ENCODE measurements around the gene CAMTA1.

Gene CAMTA1

GRCh38 chr1:7301664-7301981, 516.4 kb downstream of the CAMTA1 start:
- H3K9me3 ChIP-seq (ENCODE audit: control insufficient read depth, low read length) = no peaks in the 10 kb centered on the region
- H3K27ac ChIP-seq (ENCODE audit: insufficient read depth, low read depth, low read length, poor library complexity, severe bottlenecking) = no peak overlapping the region
- H3K4me3 ChIP-seq (ENCODE audit: insufficient read depth, low read depth, low read length) = no peak overlapping the region
- H3K27me3 ChIP-seq (ENCODE audit: control insufficient read depth, insufficient read depth, low read length, poor library complexity, severe bottlenecking) = no peaks in the 10 kb centered on the region
- H3K4me1 ChIP-seq (ENCODE audit: control insufficient read depth, insufficient read depth, low read length) = peaks cover 7% of the 10 kb centered on the region
- no peaks in the 10 kb centered on the region for H3K36me3 ChIP-seq (ENCODE audit: control insufficient read depth, insufficient read depth, low read length)
- 81 to 86% methylated on average over 7 of the region's 7 CpGs for WGBS, 2 experiments

GRCh38 chr1:7302126-7302525, 516.9 kb downstream of the CAMTA1 start:
- Histone ChIP-seq H3K27me3 (ENCODE audit: control insufficient read depth, insufficient read depth, low read length, poor library complexity, severe bottlenecking) (no peaks in the 10 kb centered on the region), H3K4me1 (ENCODE audit: control insufficient read depth, insufficient read depth, low read length) (peaks cover 7% of the 10 kb centered on the region), H3K36me3 (ENCODE audit: control insufficient read depth, insufficient read depth, low read length) (no peaks in the 10 kb centered on the region), H3K27ac (ENCODE audit: insufficient read depth, low read depth, low read length, poor library complexity, severe bottlenecking) (no peak overlapping the region), H3K4me3 (ENCODE audit: insufficient read depth, low read depth, low read length) (no peak overlapping the region), H3K9me3 (ENCODE audit: control insufficient read depth, low read length) (no peaks in the 10 kb centered on the region)
- 84 to 94% methylated on average over 6 of the region's 6 CpGs for WGBS, 2 experiments

- Histone ChIP-seq H3K27ac (ENCODE audit: insufficient read depth, low read depth, low read length, poor library complexity, severe bottlenecking) (no peak overlapping the region), H3K4me3 (ENCODE audit: insufficient read depth, low read depth, low read length) (no peak overlapping the region), H3K4me1 (ENCODE audit: control insufficient read depth, insufficient read depth, low read length) (peaks cover 7% of the 10 kb centered on the region), H3K27me3 (ENCODE audit: control insufficient read depth, insufficient read depth, low read length, poor library complexity, severe bottlenecking) (no peaks in the 10 kb centered on the region), H3K9me3 (ENCODE audit: control insufficient read depth, low read length) (no peaks in the 10 kb centered on the region), H3K36me3 (ENCODE audit: control insufficient read depth, insufficient read depth, low read length) (no peaks in the 10 kb centered on the region)
- 86 to 94% methylated on average over 5 of the region's 5 CpGs for WGBS, 2 experiments
These were observed 517.6 kb downstream of the CAMTA1 start for GRCh38 chr1:7302873-7303272.

- H3K27me3 ChIP-seq (ENCODE audit: control insufficient read depth, insufficient read depth, low read length, poor library complexity, severe bottlenecking) = no peaks in the 10 kb centered on the region
- peaks cover 7% of the 10 kb centered on the region for H3K4me1 ChIP-seq (ENCODE audit: control insufficient read depth, insufficient read depth, low read length)
- no peak overlapping the region for H3K4me3 ChIP-seq (ENCODE audit: insufficient read depth, low read depth, low read length)
- H3K36me3 ChIP-seq (ENCODE audit: control insufficient read depth, insufficient read depth, low read length) = no peaks in the 10 kb centered on the region
- WGBS, 2 experiments = 85 to 88% methylated on average over 6 to 8 of the region's 8 CpGs
- no peak overlapping the region for H3K27ac ChIP-seq (ENCODE audit: insufficient read depth, low read depth, low read length, poor library complexity, severe bottlenecking)
- H3K9me3 ChIP-seq (ENCODE audit: control insufficient read depth, low read length) = no peaks in the 10 kb centered on the region
These were observed 518.5 kb downstream of the CAMTA1 start for GRCh38 chr1:7303554-7304317.

- Histone ChIP-seq H3K9me3 (ENCODE audit: control insufficient read depth, low read length) (no peaks in the 10 kb centered on the region), H3K4me1 (ENCODE audit: control insufficient read depth, insufficient read depth, low read length) (no peaks in the 10 kb centered on the region), H3K27ac (ENCODE audit: insufficient read depth, low read depth, low read length, poor library complexity, severe bottlenecking) (no peak overlapping the region), H3K27me3 (ENCODE audit: control insufficient read depth, insufficient read depth, low read length, poor library complexity, severe bottlenecking) (peaks cover 5% of the 10 kb centered on the region), H3K4me3 (ENCODE audit: insufficient read depth, low read depth, low read length) (no peak overlapping the region), H3K36me3 (ENCODE audit: control insufficient read depth, insufficient read depth, low read length) (no peaks in the 10 kb centered on the region)
- WGBS, 2 experiments = 91 to 93% methylated on average over 7 to 8 of the region's 8 CpGs
These were observed 527.9 kb downstream of the CAMTA1 start for GRCh38 chr1:7313081-7313546.

GRCh38 chr1:7313826-7314225, 528.6 kb downstream of the CAMTA1 start:
- H3K27ac ChIP-seq (ENCODE audit: insufficient read depth, low read depth, low read length, poor library complexity, severe bottlenecking) = no peak overlapping the region

GRCh38 chr1:7315316-7315715, 530.1 kb downstream of the CAMTA1 start:
- Histone ChIP-seq H3K27ac (ENCODE audit: insufficient read depth, low read depth, low read length, poor library complexity, severe bottlenecking) (no peak overlapping the region), H3K4me3 (ENCODE audit: insufficient read depth, low read depth, low read length) (no peak overlapping the region), H3K27me3 (ENCODE audit: control insufficient read depth, insufficient read depth, low read length, poor library complexity, severe bottlenecking) (peaks cover 5% of the 10 kb centered on the region), H3K36me3 (ENCODE audit: control insufficient read depth, insufficient read depth, low read length) (no peaks in the 10 kb centered on the region), H3K9me3 (ENCODE audit: control insufficient read depth, low read length) (no peaks in the 10 kb centered on the region), H3K4me1 (ENCODE audit: control insufficient read depth, insufficient read depth, low read length) (no peaks in the 10 kb centered on the region)
- WGBS, 2 experiments = 95% methylated on average over 4 of the region's 4 CpGs

More at GRCh38 chr1:7313826-7314225, 528.6 kb downstream of the CAMTA1 start:
- no peaks in the 10 kb centered on the region for H3K9me3 ChIP-seq (ENCODE audit: control insufficient read depth, low read length)
- H3K4me1 ChIP-seq (ENCODE audit: control insufficient read depth, insufficient read depth, low read length) = no peaks in the 10 kb centered on the region
- H3K4me3 ChIP-seq (ENCODE audit: insufficient read depth, low read depth, low read length) = no peak overlapping the region
- whole genome bisulfite sequencing, 2 experiments = 92 to 97% methylated on average over 5 of the region's 5 CpGs
- peaks cover 5% of the 10 kb centered on the region for H3K27me3 ChIP-seq (ENCODE audit: control insufficient read depth, insufficient read depth, low read length, poor library complexity, severe bottlenecking)
- H3K36me3 ChIP-seq (ENCODE audit: control insufficient read depth, insufficient read depth, low read length) = no peaks in the 10 kb centered on the region

GRCh38 chr1:7315946-7316345, 530.7 kb downstream of the CAMTA1 start:
- no peak overlapping the region for H3K27ac ChIP-seq (ENCODE audit: insufficient read depth, low read depth, low read length, poor library complexity, severe bottlenecking)
- H3K9me3 ChIP-seq (ENCODE audit: control insufficient read depth, low read length) = no peaks in the 10 kb centered on the region
- no peaks in the 10 kb centered on the region for H3K36me3 ChIP-seq (ENCODE audit: control insufficient read depth, insufficient read depth, low read length)
- 87 to 93% methylated on average over 6 of the region's 6 CpGs for WGBS, 2 experiments
- no peak overlapping the region for H3K4me3 ChIP-seq (ENCODE audit: insufficient read depth, low read depth, low read length)
- H3K4me1 ChIP-seq (ENCODE audit: control insufficient read depth, insufficient read depth, low read length) = no peaks in the 10 kb centered on the region
- H3K27me3 ChIP-seq (ENCODE audit: control insufficient read depth, insufficient read depth, low read length, poor library complexity, severe bottlenecking) = peaks cover 5% of the 10 kb centered on the region

GRCh38 chr1:7317888-7318287, 532.6 kb downstream of the CAMTA1 start:
- 84 to 91% methylated on average over 2 of the region's 2 CpGs for WGBS, 2 experiments
- no peaks in the 10 kb centered on the region for H3K4me1 ChIP-seq (ENCODE audit: control insufficient read depth, insufficient read depth, low read length)
- peaks cover 5% of the 10 kb centered on the region for H3K27me3 ChIP-seq (ENCODE audit: control insufficient read depth, insufficient read depth, low read length, poor library complexity, severe bottlenecking)
- no peak overlapping the region for H3K4me3 ChIP-seq (ENCODE audit: insufficient read depth, low read depth, low read length)
- no peak overlapping the region for H3K27ac ChIP-seq (ENCODE audit: insufficient read depth, low read depth, low read length, poor library complexity, severe bottlenecking)
- H3K9me3 ChIP-seq (ENCODE audit: control insufficient read depth, low read length) = no peaks in the 10 kb centered on the region
- no peaks in the 10 kb centered on the region for H3K36me3 ChIP-seq (ENCODE audit: control insufficient read depth, insufficient read depth, low read length)

GRCh38 chr1:7319196-7319595, 533.9 kb downstream of the CAMTA1 start:
- Histone ChIP-seq H3K27me3 (ENCODE audit: control insufficient read depth, insufficient read depth, low read length, poor library complexity, severe bottlenecking) (peaks cover 2% of the 10 kb centered on the region), H3K36me3 (ENCODE audit: control insufficient read depth, insufficient read depth, low read length) (no peaks in the 10 kb centered on the region), H3K9me3 (ENCODE audit: control insufficient read depth, low read length) (no peaks in the 10 kb centered on the region), H3K4me1 (ENCODE audit: control insufficient read depth, insufficient read depth, low read length) (no peaks in the 10 kb centered on the region), H3K4me3 (ENCODE audit: insufficient read depth, low read depth, low read length) (no peak overlapping the region), H3K27ac (ENCODE audit: insufficient read depth, low read depth, low read length, poor library complexity, severe bottlenecking) (no peak overlapping the region)
- WGBS, 2 experiments = 92 to 93% methylated on average over 5 of the region's 5 CpGs
